RWPE1 (cell line): ENCODE measurements around the gene TKT.

Source experiments
- CTCF ChIA-PET: fragments of 350-600 bp; sonication (Branson Sonifier 250); formaldehyde crosslinking; extraction: SDS; loops from one replicate; lab custom pipeline; 2021; lab: Yijun Ruan, JAX
- POLR2A ChIA-PET: fragments of 400-600 bp; formaldehyde crosslinking; extraction: SDS; loops from one replicate; lab custom pipeline; 2020; ENCODE audit warnings: antibody characterized with exemption; ENCODE audit not compliant: low non-redundant PET; lab: Yijun Ruan, JAX
- DNase-seq: peaks from one replicate; pipeline ENCODE4 v3.0.0; 2012; ENCODE audit warnings: low spot score
- H3K27ac ChIP-seq: fragments of 450-650 bp; 2 replicates; pipeline ENCODE4 v1.5.1; 2017
- TF ChIP-seq, protein P1 (sequence below): fragments of 450-650 bp; conservative IDR thresholded peaks from 2 replicates; pipeline ENCODE4 v1.5.1; 2017; ENCODE audit warnings: low read depth, mild to moderate bottlenecking

TKT gene

GRCh38 chr3:53224026-53224425 is 31.8 kb downstream of the TKT start:
- H3K27ac ChIP-seq = peak overlapping the region; percentile 72
- ChIA-PET POLR2A (no interaction called here), CTCF (no interaction called here)

DNA sequence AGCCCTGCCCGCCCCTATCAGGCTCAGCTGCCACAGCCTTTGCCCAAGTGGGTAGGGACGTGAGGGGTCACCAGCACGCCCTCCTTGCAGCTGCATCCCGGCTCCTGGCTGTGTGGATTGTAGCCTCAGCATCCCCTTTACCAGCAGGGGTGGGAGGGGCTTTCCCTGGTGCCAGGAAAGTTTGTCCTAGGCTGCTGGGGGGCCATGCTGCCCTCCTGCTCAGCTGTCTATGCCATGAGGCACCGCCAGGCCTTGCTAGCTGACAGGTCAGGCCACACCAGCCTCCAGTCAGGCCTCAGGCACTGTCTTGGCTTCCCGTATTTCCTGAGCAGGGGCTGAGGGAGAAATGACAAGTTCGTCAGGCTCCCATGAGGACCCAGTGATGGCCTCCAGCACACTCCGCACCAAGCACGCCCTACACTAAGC is 32.3 kb downstream of the TKT start:
- H3K27ac ChIP-seq = peak overlapping the region; percentile 72
- ChIA-PET POLR2A (no interaction called here), CTCF (no interaction called here)
- no peak for DNase-seq
- TF ChIP-seq, protein P1, sequence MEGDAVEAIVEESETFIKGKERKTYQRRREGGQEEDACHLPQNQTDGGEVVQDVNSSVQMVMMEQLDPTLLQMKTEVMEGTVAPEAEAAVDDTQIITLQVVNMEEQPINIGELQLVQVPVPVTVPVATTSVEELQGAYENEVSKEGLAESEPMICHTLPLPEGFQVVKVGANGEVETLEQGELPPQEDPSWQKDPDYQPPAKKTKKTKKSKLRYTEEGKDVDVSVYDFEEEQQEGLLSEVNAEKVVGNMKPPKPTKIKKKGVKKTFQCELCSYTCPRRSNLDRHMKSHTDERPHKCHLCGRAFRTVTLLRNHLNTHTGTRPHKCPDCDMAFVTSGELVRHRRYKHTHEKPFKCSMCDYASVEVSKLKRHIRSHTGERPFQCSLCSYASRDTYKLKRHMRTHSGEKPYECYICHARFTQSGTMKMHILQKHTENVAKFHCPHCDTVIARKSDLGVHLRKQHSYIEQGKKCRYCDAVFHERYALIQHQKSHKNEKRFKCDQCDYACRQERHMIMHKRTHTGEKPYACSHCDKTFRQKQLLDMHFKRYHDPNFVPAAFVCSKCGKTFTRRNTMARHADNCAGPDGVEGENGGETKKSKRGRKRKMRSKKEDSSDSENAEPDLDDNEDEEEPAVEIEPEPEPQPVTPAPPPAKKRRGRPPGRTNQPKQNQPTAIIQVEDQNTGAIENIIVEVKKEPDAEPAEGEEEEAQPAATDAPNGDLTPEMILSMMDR = no peak

More at GRCh38 chr3:53224026-53224425, 31.8 kb downstream of the TKT start:
- no peak for DNase-seq
- TF ChIP-seq, protein P1 = no peak

- CTCF ChIA-PET = no interaction called here
- DNase-seq = no peak
- H3K27ac ChIP-seq = peak overlapping the region; percentile 72
- POLR2A ChIA-PET = no interaction called here
- TF ChIP-seq, protein P1 = no peak
Measured at GRCh38 chr3:53223025-53223424, 32.8 kb downstream of the TKT start.

DNA sequence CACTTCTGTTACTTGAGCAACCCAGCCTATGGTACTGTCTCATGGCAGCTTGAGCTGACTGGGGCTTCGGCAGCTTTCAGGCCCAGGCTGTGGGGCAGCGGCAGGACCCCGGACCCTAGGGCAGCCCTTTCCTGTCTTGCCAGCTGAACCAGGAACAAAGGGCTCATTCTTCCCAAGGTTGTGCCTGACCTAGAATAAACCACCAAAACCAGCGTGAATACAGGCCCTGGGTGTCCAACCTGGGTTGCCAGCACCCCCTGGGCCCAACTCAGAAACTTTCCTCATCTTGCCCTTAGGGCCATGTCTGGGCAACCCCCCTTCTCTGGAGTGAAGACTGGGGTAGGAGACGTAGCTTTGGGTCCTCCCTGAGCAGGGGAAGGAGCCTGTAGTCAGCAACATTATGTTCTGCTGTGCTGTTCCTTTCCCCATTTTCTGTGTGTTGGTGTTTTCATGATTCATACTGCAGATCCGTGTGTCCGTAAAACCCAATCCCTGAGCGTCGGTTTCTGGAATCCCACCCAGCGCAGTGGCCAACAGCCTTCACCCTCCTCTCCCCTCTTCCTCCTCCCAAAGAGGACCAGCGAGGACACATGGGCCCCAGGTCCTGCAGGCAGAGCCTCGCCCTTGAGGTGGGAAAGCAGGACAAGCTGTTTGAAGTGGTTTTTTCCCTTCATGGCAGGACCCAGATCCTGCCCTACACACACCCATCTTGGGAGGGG is 33.5 kb downstream of the TKT start:
- TF ChIP-seq, protein P1 = no peak
- CTCF ChIA-PET = no interaction called here
- POLR2A ChIA-PET = no interaction called here
- DNase-seq = no peak
- peak overlapping the region; percentile 72 for H3K27ac ChIP-seq

- TF ChIP-seq, protein P1 = no peak
- POLR2A ChIA-PET = no interaction called here
- peak overlapping the region; percentile 72 for H3K27ac ChIP-seq
- no peak for DNase-seq
- CTCF ChIA-PET = interaction anchor here (0.7 kb wide), 1 partner anchor 56 kb away, joined by 5 read pairs; no protein-coding TSS in a partner anchor
Measured at GRCh38 chr3:53221827-53222182, 34.0 kb downstream of the TKT start.

DNA sequence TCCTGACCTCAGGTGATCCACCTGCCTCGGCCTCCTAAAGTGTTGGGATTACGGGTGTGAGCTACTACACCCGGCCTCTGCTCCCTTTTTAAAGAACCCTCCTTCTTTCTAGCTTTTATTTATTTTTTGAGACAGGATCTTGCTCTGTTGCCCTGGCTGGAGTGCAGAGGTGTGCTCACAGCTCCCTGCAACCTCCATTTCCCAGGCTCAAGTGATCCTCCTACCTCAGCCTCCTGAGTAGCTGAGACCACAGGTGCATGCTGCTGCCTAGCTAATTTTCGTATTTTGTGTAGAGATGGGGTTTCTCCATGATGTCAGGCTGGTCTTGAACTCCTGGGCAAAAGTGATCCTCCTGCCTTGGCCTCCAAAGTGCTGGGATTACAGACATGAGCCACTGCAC is 34.5 kb downstream of the TKT start:
- ChIA-PET POLR2A (no interaction called here), CTCF (interaction anchor here (0.7 to 1.4 kb wide), 2 partner anchors 16 to 56 kb away, joined by 4 to 5 read pairs; no protein-coding TSS in a partner anchor)
- peak overlapping the region; percentile 72 for H3K27ac ChIP-seq

More for the DNA sequence above, 34.5 kb downstream of the TKT start:
- TF ChIP-seq, protein P1 = no peak
- no peak for DNase-seq
